GM21737 (cell line): ENCODE measurements around the gene GTF3C1.

Experiments used
- ATAC-seq: cut with Tn5 transposase; IDR thresholded peaks from one replicate; pipeline ENCODE4 v1.9.1; 2021; ENCODE audit warnings: mild to moderate bottlenecking, moderate library complexity; ENCODE audit not compliant: unreplicated experiment

GTF3C1 gene

DNA sequence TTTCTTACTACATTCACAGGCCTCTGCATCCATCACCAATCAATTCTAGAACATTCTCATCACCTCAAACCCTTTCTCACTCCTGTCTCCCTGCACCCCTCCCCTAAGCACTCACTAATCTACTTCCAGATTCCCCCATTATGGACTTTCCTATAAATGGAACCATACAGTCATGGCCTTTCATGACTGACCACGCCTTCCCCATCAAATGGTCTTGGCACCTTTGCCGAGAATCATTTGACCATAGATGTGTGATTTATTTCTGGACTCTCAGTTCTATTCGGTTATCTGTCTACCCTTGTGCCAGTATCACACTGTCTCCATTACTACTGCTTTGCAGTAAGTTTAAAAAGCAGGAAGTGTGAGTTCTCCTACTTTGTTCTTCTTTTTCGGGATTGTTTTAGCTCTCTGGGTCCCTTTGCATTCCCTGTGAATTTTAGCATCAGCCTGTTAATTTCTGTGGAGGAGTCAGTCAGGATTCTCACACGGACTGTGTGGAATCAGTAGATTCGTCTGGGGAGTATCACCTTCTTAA, 27.5 kb downstream of the GTF3C1 start:
- ATAC-seq: no peak

DNA sequence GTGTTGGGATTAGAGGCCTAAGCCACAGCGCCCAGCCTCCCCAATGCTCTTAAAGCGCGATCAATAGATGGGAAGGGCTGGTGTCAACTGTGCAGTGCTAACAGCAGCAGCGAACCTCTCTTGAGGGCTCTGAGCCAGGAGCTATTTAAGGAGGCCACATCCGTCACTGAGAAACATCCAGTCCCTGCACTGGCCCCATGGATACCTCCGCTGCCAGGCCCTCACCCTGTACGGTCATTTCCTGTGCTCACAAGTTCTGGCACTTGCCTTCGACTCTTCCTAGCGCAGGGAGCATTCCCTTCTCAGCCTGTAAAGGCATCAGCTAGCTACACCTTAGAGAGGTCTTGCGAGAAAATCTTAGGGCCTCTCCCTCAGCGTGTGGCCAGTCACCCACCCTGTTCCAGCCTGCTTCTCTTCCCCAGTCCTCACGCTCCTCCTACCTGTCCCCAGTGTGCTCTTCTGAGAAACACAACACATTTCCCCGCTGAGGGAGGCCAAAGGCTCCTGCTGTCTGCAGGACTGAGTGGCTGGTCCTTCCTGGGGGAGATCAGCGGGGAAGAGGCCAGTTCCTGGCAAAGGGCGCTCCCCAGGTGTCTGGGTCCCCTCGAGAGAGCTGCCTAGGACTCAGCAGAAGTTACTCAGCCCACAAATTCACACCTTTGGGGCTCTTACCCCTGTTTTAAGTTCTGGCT, 28.6 kb downstream of the GTF3C1 start:
- no peak for ATAC-seq

DNA sequence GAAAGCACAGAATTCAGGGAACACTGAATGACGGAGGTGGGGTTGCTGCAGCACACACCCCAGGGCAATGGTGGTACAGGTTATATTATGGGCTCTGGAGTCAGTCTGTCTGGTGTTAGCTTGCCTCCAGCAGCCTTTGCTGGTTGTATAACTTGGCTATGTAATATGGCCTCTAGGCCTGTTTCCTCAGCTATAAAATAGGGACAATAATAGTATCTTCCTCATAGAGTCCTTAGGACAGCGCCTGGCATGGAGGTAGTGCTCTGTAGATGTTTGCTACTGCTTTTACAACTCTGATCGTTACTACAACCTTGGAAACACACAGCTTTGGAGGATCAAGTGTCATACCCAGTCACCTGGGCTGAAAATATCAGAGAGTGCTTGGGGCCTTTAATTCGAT, 31.5 kb downstream of the GTF3C1 start:
- no peak for ATAC-seq

DNA sequence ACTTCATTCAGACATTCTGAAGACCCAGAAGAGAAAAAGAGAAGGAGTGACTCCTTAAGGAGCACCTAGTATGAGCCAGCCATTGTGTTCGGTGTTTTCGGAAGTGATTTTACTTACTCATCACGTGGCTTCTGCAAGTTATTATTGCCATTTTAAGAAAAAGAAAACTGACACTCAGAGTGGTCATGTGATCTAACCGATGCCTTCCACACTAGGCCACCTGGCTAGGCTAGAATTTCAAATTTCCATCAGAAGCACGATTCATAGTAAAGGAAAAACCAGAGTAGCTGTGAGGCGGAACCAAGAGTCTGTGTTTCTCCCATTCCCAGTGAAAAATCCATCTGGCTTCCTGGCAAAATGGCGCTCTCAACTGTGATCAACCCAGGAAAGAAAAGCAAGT, 32.0 kb downstream of the GTF3C1 start:
- ATAC-seq: no peak

DNA sequence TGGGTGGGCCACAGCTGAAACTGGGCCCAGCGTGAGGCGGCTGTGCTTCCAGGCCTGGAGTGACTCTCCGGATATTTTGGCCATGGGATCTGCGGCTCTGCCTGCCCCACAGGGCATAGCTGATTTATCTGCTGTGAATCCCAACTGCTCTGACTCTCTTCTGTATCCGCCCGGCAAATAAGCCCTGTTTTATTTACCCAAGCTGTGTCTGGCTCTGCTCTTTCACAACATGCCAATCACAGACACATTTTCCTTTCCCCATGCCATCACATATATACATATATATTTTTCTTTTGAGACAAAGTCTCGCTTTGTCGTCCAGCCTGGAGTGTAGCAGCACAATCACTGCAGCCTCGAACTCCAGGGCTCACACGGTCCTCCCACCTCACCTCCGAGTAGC, 33.3 kb downstream of the GTF3C1 start:
- ATAC-seq: no peak

DNA sequence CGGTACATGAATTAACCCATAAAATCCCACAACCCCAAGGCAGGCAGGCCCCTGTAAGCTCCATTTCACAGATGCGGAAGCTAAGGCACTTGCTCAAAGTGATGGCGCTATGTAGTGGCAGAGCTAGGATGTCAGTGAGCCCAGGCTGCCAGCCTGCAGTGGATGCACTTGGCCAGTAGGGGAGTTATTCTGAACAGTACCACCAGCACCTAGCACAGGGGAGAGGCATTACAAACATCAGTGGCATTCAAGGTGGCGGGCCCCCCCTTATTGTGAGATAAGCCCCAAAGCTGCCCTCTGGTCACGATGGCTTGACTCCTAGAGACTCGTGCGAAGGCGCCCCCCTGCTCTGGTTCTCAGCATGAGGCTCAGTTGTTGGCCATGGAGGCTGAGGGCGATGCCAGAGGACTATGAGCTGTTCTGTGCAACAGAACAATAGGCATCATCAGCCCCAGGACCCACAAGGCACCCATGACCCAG, 33.8 kb downstream of the GTF3C1 start:
- no peak for ATAC-seq

DNA sequence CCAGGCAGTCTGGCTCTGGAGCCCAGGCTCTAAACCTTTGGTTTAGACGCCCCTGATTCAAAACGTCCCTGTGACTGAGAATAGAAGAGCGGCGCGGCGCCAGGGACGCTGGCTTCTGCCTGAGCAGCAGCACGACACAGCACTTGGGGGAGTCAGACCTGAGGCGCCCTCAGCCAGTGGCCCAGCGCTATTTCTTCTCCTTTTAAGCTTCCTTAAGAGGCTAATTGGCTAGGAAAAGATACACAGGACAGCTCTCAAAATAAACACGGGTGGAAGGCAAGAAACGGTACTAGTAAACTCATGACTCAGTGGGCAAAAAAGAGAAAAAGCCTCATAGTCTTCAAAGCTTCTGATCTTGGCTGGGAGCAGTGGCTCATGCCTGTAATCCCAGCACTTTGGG, 34.9 kb downstream of the GTF3C1 start:
- no peak for ATAC-seq

DNA sequence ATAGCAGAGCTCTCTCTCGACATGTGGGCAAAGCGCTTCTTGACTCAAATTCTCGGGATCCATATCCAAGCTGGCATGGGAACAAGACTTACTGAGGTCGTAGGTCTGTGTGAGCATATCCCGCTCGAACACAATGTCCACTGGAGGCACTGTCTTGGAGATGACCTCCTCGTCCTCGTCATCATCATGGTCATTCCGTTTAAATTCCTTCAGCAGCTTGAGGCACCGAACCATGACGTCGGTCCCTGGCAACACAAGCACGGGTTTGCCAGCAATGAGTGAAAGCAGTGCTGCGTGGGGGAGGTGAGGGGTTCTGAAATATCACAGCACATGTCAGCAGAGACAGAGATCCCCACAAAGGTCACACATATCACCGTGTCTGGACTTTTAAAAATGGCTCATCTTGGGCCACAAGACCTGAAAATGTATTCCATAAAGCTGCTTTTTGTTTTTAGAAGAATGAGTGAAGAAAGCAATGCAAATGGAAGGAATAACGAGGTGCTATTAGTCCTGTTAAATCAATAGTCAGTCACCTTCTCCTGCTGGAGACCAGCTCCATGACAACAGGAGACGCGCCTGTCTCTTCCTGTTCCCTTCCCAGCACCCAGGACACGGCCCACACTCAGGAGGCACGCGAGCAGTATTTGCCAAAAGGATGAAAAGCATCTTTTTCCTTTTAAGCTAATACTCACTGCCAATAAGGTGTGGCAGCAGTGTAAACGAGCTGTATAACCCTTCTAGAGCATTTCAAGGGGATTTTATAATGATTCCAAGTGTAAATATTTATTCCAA, 37.9 kb downstream of the GTF3C1 start:
- no peak for ATAC-seq

DNA sequence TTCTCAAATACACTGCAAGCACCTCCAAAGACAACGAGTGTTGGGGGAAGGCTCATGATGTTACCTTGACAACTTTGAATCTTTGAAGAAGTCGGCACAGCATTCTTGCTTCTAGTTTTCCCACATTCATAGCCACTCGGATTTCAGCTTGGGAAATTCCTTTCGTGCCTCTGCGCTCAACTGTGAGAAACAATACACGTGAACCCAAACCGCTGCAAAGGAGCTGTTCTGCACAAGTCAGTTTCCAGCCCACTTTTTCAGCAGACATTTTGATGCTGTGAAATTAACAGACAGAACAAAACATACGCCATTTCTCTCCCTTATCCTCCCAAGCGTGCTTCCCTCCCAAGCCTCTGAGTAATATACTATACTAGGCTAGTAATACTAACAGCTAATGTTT, 41.2 kb downstream of the GTF3C1 start:
- no peak for ATAC-seq

DNA sequence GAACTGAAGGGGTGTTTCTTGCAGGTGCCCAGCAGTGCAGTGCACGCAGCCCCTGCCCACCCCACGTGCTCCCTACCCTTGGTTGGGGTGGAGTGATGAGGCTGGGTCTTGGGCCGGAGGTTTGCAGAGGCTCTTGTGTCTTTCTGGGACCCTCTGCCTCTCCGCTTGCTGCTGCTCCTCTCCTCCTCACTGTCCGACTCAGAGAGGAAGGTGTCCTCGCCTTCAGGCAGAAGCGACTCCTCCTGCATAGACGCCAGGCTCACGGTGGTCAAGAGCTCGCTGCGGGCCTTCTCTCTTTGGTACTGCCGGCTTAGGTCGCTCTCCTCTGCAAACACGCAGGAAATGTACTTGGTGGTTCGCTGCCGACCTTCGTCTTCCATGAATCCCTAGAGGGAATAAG, 42.9 kb downstream of the GTF3C1 start:
- no peak for ATAC-seq

DNA sequence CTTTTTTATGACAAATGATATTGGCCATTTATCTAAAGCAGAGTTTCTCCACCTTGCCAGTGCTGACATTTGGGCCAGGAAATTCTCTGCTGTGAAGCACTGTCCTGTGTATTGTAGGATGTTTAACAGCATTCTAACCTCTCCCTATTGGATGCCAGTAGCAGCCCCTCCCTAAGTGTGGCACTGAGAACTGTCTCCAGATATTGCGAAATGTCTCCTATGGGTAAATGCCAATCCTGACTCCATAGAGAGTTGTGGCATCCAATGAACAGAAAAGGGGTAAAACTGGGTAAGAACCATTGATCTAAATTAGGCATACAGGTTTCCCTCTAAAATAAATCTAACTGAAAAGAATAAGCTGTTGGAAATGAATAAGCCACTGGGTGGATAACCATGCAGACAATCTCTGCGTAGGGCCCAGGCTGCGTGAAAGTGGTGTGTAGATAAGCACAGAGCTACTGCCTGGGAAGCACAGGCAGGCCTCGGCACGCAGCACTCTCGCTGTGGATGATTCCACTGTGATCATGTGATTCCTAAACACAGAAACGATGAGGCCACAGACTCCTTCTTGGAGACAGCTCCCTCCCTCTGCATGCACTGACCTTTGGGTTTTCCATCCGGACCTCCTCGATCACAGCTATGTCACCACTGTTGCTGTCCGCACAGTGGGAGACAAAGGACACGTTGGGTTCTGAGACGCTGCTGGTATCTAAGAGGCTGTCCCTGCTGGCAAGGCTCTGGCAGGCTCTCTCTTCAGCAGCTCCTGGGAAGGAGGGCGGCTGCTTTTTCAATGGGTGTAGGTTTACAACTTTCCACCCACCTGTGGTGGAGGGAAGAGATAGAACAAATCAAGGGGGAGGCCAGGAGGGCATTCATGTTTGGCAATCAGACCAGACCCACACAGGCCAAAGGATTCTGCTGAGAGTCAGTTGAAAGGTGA, 44.1 kb downstream of the GTF3C1 start:
- ATAC-seq: no peak

DNA sequence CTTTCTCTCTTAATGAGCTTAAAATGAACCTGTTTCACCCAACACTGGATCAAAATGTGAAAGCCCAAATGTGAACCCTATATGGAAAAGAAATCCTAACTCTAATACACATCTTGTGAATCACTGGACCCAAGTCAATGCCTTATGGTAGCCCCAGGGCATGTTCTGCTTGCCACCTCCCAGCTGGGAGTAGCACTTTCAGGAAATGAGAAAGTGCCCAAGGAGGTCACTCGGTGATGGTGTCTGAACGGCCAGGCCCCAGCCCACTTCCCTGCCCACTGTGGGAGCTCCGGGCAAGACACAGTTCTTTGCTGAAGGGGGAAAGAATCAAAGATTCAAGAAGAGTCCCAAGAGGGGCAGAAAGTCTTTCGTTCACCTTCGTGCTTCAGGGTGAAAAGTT, 46.1 kb downstream of the GTF3C1 start:
- no peak for ATAC-seq

DNA sequence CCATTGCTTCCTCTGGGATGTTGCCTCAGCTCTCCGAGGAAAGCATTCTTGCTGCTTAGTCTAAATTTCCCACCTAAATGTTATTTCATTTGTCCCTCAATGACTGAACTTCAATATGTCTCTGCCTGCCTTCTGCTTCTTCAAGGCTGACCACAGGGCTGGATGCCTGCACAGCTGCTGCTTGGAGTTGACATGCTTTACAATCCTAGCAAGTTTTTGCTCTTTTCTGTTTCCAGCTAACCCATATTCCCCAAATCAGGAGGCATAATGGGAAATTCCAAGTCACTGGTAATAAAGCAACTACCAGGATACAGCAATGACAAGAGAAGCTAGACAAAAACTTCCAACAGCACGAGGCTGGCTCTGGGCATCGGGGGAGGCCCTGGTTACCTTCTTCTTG, 48.9 kb downstream of the GTF3C1 start:
- ATAC-seq: no peak

DNA sequence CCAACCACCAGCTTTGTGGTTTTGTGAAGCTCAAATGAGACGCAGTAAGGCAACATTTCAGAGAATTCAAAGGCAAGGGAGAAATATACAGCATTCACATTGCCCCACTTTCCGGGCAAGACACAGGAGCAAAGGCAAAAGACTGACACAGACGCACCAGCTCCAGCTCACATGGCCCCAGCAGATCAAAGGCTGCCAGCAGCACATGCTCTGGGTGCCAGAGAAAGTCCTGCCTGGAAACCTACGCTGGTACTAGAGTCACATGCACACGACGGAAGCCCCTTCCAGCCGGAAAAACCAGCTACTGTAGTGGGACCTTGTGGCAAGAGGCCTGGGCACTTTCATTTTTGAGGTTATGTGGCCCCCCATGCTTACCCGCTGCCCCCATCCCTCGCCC, 50.1 kb downstream of the GTF3C1 start:
- ATAC-seq: no peak

DNA sequence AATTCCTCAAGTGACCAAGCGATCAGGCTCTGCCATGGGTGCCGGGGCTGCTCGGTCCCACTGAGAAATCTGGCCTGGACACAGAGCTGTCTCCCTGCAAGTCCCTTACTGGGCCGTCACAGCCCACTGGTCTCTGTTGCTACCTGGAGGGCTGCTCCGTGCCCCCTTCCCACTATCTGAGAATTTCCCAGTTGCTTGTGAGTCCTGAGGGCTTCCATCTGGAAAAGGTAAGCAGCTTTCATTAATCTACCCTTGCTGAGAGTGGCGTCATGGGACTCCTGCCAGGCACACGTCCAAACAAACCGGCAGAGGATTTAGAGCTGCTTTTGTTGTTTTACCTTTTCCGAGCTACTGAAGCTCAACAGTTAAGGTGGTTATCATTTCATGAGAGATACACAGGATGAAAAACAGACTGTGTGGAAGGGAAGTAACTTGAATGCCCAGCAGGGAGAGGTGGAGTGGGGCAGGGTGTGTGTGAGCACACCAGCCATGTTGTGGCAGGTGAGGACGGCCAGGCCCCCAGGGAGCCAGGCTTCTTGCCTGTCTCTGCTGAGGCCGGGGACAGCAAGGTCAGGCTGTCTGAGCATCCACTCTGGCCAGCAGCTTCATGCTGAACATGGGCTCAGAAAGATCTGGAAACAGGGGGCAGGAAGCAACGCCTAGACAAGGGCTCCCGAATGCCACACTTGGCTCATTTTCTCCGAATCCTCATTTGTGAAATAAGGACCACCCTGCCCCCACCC, 50.6 kb downstream of the GTF3C1 start:
- no peak for ATAC-seq

DNA sequence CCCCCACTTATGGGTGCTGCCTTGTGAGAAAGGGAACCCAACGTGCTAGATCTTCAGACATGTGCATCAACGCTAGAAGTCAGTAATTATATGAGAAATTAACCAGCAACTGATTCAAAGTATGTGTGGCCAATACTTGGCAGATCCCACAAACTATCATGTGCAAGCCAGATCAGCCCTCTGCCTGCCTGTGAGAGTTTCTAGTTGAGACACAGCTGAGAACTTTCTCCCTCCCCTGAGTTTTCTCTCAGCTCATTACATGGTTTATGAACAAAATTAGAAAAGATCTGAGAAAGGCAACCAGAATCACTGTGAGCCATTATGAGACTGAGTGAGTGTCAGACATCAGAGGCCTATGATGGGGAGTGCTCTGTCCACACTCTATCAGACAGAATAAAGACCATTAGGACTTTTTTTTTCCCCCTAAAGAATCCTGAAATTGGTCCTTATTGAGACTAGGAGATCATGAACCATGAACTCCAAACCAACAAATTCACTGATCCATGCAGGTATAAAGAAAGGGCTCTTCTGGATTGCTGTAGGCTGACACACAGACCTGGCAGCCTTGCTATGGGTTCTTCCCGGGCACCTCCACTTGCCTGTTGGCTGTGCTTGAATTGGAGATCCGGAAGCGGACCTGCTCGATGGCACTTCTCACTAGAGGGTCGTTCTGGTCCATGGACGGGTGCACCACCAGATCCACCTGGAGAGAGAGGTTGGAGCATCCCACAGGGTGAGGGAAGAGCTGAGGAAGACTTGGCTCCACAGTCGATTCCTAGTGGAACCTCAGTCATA, 51.5 kb downstream of the GTF3C1 start:
- ATAC-seq: no peak

DNA sequence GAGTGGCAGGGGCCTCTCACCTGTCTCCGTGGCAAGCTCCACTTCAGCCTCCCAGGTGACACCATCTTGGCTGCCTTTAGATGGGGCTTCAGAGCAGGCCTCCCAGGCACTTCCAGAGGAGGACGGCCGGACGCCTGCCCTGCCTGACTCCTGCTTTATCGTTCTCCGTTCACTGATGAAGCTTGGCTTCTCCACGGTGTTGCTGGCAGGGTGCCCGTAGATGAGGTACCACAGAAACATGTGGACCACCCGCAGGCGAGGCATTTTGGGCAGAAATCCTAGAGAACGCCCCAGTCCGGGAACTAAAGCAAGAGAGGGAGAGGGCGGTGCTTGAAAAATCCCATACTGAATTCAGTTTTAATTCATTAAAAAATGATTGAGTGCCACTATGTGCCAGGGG, 54.5 kb downstream of the GTF3C1 start:
- no peak for ATAC-seq

DNA sequence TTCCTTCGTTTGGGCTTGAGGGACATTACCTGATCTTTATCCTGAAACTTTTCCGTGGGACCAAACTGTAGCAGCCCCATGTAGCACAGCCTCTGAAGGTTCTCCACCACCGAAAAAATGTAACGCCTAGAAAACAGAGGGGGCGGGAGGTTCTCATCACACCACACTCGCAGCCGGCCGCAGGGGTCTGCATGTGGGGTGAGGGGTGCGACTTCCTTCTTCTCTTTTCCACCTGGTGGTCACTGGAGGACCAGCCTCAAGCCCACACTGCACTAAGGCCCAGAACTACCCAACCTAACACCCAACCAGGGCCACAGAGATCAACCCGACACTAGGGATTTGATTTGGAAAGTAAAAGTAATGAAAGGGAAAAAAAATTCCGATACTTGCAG, 57.1 kb downstream of the GTF3C1 start:
- ATAC-seq: no peak

DNA sequence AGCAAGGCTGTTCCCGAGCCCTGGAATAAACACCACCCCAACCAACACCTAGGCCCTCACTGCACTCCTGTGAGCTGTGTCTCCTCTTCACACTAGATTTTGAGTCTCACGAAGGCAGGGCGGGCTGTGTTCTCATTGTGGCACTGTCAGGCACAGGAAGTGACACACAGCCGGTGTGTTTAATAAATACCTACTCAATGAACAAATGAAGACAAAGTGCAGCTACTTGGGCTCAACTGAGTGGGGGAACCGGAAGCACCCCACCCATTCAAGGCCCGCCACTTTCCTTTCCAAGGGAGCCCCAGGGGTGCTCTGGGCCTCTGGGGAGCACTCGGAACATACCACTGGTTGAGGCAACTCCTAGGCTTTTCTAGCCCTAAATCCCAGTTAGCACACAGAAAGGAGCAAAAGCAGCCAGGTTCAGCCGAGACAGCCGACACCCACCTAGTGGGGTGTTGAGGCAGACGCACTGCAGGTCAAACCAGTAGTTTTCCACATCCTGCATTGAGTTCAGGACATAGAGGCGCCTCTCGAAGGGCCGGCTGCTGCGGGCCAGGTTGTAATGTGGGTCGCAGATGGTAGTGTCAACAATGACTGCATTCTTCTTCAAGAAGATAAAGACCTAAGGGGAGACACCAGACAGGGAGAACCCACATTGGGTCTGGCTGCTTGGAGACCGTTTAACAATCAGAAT, 57.7 kb downstream of the GTF3C1 start:
- ATAC-seq: no peak
